Measurements from ENCODE around the gene FBXO31. TPM values are rescaled to one million over a fixed set of nuclear protein-coding genes. Genes with fewer than 3 reads are reported as not detected.

Gene FBXO31
- total RNA-seq, 2 donors from 2014 or later = 57.9 to 161 TPM

- no peak for TF ChIP-seq CTCF (IDR thresholded peaks at IDR 0.05)
Measured at GRCh38 chr16:87297407-87297806, 86.2 kb downstream of the FBXO31 start.

GRCh38 chr16:87295661-87296531, 87.7 kb downstream of the FBXO31 start:
- no peak for DNase-seq (ENCODE audit: low spot score)
- Histone ChIP-seq H3K27me3 (replicated peaks; ENCODE audit: insufficient read depth) (no peaks in the 10 kb centered on the region), H3K27ac (no peak overlapping the region), H3K36me3 (no peaks in the 10 kb centered on the region), H3K9me3 (no peaks in the 10 kb centered on the region), H3K4me1 (ENCODE audit: control insufficient read depth in 1 of 2, low read depth in 2 of 2) (peaks cover 0 to 4% of the 10 kb centered on the region in 2 donors), H3K4me3 (no peak overlapping the region)
- no peak for TF ChIP-seq CTCF (IDR thresholded peaks at IDR 0.05)
- no peak for ATAC-seq (ENCODE audit: insufficient number of reproducible peaks, low FRiP score, low read depth)

More at GRCh38 chr16:87297407-87297806, 86.2 kb downstream of the FBXO31 start:
- Histone ChIP-seq H3K9me3 (no peaks in the 10 kb centered on the region), H3K4me3 (no peak overlapping the region), H3K36me3 (no peaks in the 10 kb centered on the region), H3K27ac (no peak overlapping the region), H3K27me3 (replicated peaks; ENCODE audit: insufficient read depth) (no peaks in the 10 kb centered on the region), H3K4me1 (ENCODE audit: control insufficient read depth in 1 of 2, low read depth in 2 of 2) (peaks cover 0 to 4% of the 10 kb centered on the region in 2 donors)
- no peak for ATAC-seq (ENCODE audit: insufficient number of reproducible peaks, low FRiP score, low read depth)
- DNase-seq (ENCODE audit: low spot score) = no peak

- peaks cover 0 to 4% of the 10 kb centered on the region in 2 donors for H3K4me1 ChIP-seq (ENCODE audit: control insufficient read depth in 1 of 2, low read depth in 2 of 2)
- H3K4me3 ChIP-seq = no peak overlapping the region
- no peaks in the 10 kb centered on the region for H3K27me3 ChIP-seq (replicated peaks; ENCODE audit: insufficient read depth)
- DNase-seq (ENCODE audit: low spot score) (no peak), ATAC-seq (ENCODE audit: insufficient number of reproducible peaks, low FRiP score, low read depth) (no peak)
- no peaks in the 10 kb centered on the region for H3K9me3 ChIP-seq
- no peaks in the 10 kb centered on the region for H3K36me3 ChIP-seq
- no peak for TF ChIP-seq CTCF (IDR thresholded peaks at IDR 0.05)
- no peak overlapping the region for H3K27ac ChIP-seq
Measured at GRCh38 chr16:87295259-87295658, 88.3 kb downstream of the FBXO31 start.

- no peak for DNase-seq (ENCODE audit: low spot score)
- no peaks in the 10 kb centered on the region for H3K27me3 ChIP-seq (replicated peaks; ENCODE audit: insufficient read depth)
- no peak for TF ChIP-seq CTCF (IDR thresholded peaks at IDR 0.05)
- no peak overlapping the region for H3K27ac ChIP-seq
- ATAC-seq (ENCODE audit: insufficient number of reproducible peaks, low FRiP score, low read depth) = no peak
- peaks cover 0 to 4% of the 10 kb centered on the region in 2 donors for H3K4me1 ChIP-seq (ENCODE audit: control insufficient read depth in 1 of 2, low read depth in 2 of 2)
- H3K4me3 ChIP-seq = no peak overlapping the region
- no peaks in the 10 kb centered on the region for H3K36me3 ChIP-seq
- H3K9me3 ChIP-seq = no peaks in the 10 kb centered on the region
Measured at GRCh38 chr16:87293990-87294389, 89.6 kb downstream of the FBXO31 start.

GRCh38 chr16:87291944-87292343, 91.6 kb downstream of the FBXO31 start:
- Histone ChIP-seq H3K9me3 (no peaks in the 10 kb centered on the region), H3K27ac (no peak overlapping the region), H3K27me3 (replicated peaks; ENCODE audit: insufficient read depth) (no peaks in the 10 kb centered on the region), H3K4me3 (no peak overlapping the region), H3K4me1 (ENCODE audit: control insufficient read depth in 1 of 2, low read depth in 2 of 2) (no peaks in the 10 kb centered on the region), H3K36me3 (no peaks in the 10 kb centered on the region)
- DNase-seq (ENCODE audit: low spot score) (no peak), ATAC-seq (ENCODE audit: insufficient number of reproducible peaks, low FRiP score, low read depth) (no peak)
- no peak for TF ChIP-seq CTCF (IDR thresholded peaks at IDR 0.05)

Measured in thoracic aorta (tissue), 2 donors.